OCI-LY3 (cell line): ENCODE data around the gene TEX55.

Source experiments
- EZH2phosphoT487 ChIP-seq: fragments of 200-600 bp; shearing (Covaris generic); IDR thresholded peaks from 2 replicates; pipeline ENCODE4 v1.6.1; 2018; ENCODE audit warnings: antibody characterized with exemption, mixed run types, low read depth
- TF ChIP-seq, protein P1 (sequence below): fragments of 200-600, 300-600 bp; sonication (generic); IDR thresholded peaks from 2 replicates; pipeline ENCODE4 v1.5.1; 2014; ENCODE audit warnings: antibody characterized with exemption, low read length, low read depth

DNA sequence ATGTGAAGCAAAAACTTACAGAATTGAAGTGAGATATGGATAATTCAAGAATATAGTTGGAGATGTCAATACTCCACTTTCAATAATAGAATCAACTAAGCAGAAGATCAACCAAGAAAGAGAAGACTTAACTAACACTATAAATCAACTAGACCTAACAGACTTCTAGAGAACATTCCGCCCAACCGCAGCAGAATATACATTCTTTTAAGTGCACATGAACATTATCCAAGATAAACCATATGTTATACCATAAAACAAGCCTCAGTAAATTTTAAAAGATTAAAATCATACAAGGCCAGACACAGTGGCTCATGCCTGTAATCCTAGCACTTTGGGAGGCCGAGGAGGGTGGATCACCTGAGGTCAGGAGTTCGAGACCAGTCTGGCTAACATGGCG lies 5.5 kb upstream of the TEX55 start:
- TF ChIP-seq, protein P1, sequence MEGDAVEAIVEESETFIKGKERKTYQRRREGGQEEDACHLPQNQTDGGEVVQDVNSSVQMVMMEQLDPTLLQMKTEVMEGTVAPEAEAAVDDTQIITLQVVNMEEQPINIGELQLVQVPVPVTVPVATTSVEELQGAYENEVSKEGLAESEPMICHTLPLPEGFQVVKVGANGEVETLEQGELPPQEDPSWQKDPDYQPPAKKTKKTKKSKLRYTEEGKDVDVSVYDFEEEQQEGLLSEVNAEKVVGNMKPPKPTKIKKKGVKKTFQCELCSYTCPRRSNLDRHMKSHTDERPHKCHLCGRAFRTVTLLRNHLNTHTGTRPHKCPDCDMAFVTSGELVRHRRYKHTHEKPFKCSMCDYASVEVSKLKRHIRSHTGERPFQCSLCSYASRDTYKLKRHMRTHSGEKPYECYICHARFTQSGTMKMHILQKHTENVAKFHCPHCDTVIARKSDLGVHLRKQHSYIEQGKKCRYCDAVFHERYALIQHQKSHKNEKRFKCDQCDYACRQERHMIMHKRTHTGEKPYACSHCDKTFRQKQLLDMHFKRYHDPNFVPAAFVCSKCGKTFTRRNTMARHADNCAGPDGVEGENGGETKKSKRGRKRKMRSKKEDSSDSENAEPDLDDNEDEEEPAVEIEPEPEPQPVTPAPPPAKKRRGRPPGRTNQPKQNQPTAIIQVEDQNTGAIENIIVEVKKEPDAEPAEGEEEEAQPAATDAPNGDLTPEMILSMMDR, result no peak
- no peak for TF ChIP-seq EZH2phosphoT487
